Mesendoderm (in vitro differentiated cells): ENCODE measurements around the gene TTYH3.

ENCODE experiments used
- DNase-seq: peaks from one replicate; pipeline ENCODE4 v3.0.0; 2013
- H2AK5ac ChIP-seq: 2 replicates; pipeline ENCODE4 v1.6.1; 2013; ENCODE audit warnings: low read length, inconsistent platforms
- H2BK120ac ChIP-seq: 2 replicates; pipeline ENCODE4 v1.6.1; 2013; ENCODE audit warnings: low read depth, mild to moderate bottlenecking, low read length, moderate library complexity, mixed read lengths
- H2BK15ac ChIP-seq: replicated peaks from 2 replicates; pipeline ENCODE4 v1.6.1; 2013; ENCODE audit warnings: low read depth, mild to moderate bottlenecking, moderate library complexity
- H2BK5ac ChIP-seq: 2 replicates; pipeline ENCODE4 v1.6.1; 2013; ENCODE audit warnings: low read length, inconsistent platforms
- H3K18ac ChIP-seq: 2 replicates; pipeline ENCODE4 v1.6.1; 2013; ENCODE audit warnings: mild to moderate bottlenecking, low read length, mixed read lengths
- H3K23ac ChIP-seq: one replicate; pipeline ENCODE4 v1.6.1; 2013; ENCODE audit warnings: low read length
- H3K27ac ChIP-seq: 2 replicates; pipeline ENCODE4 v1.5.1; 2013; ENCODE audit warnings: low read depth, mild to moderate bottlenecking, inconsistent platforms, low read length, moderate library complexity
- H3K27me3 ChIP-seq: 2 replicates; pipeline ENCODE4 v1.6.1; 2013; ENCODE audit warnings: low read length, control low read depth, mild to moderate bottlenecking, inconsistent platforms; ENCODE audit not compliant: insufficient read depth, poor library complexity
- H3K36me3 ChIP-seq: 2 replicates; pipeline ENCODE4 v1.6.1; 2013; ENCODE audit warnings: low read length, inconsistent platforms; ENCODE audit not compliant: control insufficient read depth, insufficient read depth
- H3K4ac ChIP-seq: one replicate; pipeline ENCODE4 v1.6.1; 2013; ENCODE audit warnings: low read depth, mild to moderate bottlenecking, low read length, moderate library complexity
- H3K4me1 ChIP-seq: 2 replicates; pipeline ENCODE4 v1.6.1; 2013; ENCODE audit warnings: low read depth, low read length, inconsistent platforms; ENCODE audit not compliant: control insufficient read depth
- H3K4me2 ChIP-seq: 2 replicates; pipeline ENCODE4 v1.6.1; 2013; ENCODE audit warnings: low read length
- H3K4me3 ChIP-seq: 2 replicates; pipeline ENCODE4 v1.5.1; 2013; ENCODE audit warnings: mild to moderate bottlenecking, low read length
- H3K56ac ChIP-seq: one replicate; pipeline ENCODE4 v1.6.1; 2013; ENCODE audit warnings: low read length
- H3K79me1 ChIP-seq: 2 replicates; pipeline ENCODE4 v1.6.1; 2013; ENCODE audit warnings: low read length, inconsistent platforms
- H3K79me2 ChIP-seq: 2 replicates; pipeline ENCODE4 v1.6.1; 2013; ENCODE audit warnings: mild to moderate bottlenecking, low read length; ENCODE audit not compliant: control insufficient read depth, insufficient read depth
- H3K9ac ChIP-seq: 2 replicates; pipeline ENCODE4 v1.6.1; 2013; ENCODE audit warnings: low read length, inconsistent platforms
- H4K5ac ChIP-seq: one replicate; pipeline ENCODE4 v1.6.1; 2013; ENCODE audit warnings: low read length
- H4K8ac ChIP-seq: one replicate; pipeline ENCODE4 v1.6.1; 2013; ENCODE audit warnings: low read depth, mild to moderate bottlenecking, control low read depth, low read length, moderate library complexity
- WGBS: extraction: QIAGEN DNeasy Blood & Tissue Kit; methylation state at CpG from one replicate; pipeline ENCODE4 v1.1.7; 2013; ENCODE audit warnings: low lambda C conversion rate, missing lambda C conversion rate; ENCODE audit not compliant: insufficient coverage; ENCODE audit errors: extremely low coverage; 5-methylcytosine and 5-hydroxymethylcytosine counted together

Gene TTYH3

DNA sequence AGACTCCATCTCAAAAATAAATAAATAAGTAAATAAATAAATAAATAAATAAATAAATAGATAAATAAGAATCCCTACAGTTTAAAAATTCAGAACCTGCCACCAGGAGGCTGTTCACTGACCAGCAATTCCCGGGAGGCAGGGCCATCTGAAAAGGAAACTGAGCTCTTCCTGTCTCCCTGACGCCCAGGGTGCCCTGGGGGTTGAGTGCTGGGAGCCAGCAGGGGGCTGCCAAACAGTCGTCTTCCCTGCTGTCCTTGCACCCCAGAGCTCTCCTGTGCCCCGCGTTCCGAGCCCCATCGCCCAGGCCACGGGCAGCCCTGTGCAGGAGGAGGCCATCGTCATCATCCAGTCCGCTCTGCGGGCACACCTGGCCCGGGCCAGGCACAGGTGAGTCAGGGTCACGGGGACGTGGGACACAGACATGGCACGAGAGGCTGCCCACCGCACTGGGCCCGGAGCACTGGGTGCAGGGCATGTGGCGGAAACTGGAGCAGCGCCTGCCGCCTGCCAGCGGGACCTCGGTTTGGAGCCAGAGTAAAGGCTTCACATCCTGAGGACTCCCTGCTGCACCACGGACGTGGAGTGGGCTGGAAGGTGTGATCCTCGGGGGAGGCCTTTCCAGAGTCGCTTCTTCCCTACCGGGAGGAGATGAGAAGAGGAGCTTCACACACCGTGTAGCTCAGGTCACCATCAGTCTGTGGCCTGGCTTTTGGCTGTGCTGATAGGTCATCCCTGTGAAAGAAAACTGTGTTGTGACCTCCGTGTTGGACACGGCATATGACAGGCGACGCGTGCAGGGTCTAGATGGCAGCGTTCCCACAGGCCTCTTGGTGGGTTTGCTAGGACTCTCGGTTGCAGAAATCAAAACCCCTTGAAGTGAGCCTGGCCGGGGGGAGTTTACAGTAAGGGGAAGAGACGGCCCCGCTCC, 25.9 kb upstream of the TTYH3 start:
- Histone ChIP-seq H3K4me2 (no peak overlapping the region), H3K36me3 (no peaks in the 10 kb centered on the region), H4K5ac (no peak overlapping the region), H2BK120ac (no peak overlapping the region), H3K4me1 (peaks cover 7% of the 10 kb centered on the region), H3K18ac (no peak overlapping the region), H3K27me3 (no peaks in the 10 kb centered on the region), H3K79me2 (no peaks in the 10 kb centered on the region), H3K56ac (no peak overlapping the region), H3K23ac (no peak overlapping the region), H3K4me3 (no peak overlapping the region), H3K4ac (no peak overlapping the region), H4K8ac (no peak overlapping the region), H2BK15ac (no peak overlapping the region), H2AK5ac (no peak overlapping the region), H3K27ac (no peak overlapping the region), H3K9ac (no peak overlapping the region), H3K79me1 (no peaks in the 10 kb centered on the region), H2BK5ac (no peak overlapping the region)
- WGBS: no CpG with 5 or more reads among the region's 38 CpGs
- DNase-seq: no peak

GRCh38 chr7:2606539-2606936, 25.2 kb upstream of the TTYH3 start:
- Histone ChIP-seq H3K23ac (no peak overlapping the region), H4K5ac (no peak overlapping the region), H3K4ac (no peak overlapping the region), H4K8ac (no peak overlapping the region), H3K27me3 (no peaks in the 10 kb centered on the region), H3K56ac (no peak overlapping the region), H3K36me3 (no peaks in the 10 kb centered on the region), H2BK5ac (no peak overlapping the region), H3K18ac (no peak overlapping the region), H2AK5ac (no peak overlapping the region), H3K9ac (no peak overlapping the region), H3K79me1 (no peaks in the 10 kb centered on the region), H3K27ac (no peak overlapping the region), H3K4me3 (no peak overlapping the region), H2BK15ac (no peak overlapping the region), H2BK120ac (no peak overlapping the region), H3K4me1 (peaks cover 13% of the 10 kb centered on the region), H3K4me2 (no peak overlapping the region), H3K79me2 (no peaks in the 10 kb centered on the region)
- no CpG with 5 or more reads among the region's 16 CpGs for WGBS
- DNase-seq: no peak

DNA sequence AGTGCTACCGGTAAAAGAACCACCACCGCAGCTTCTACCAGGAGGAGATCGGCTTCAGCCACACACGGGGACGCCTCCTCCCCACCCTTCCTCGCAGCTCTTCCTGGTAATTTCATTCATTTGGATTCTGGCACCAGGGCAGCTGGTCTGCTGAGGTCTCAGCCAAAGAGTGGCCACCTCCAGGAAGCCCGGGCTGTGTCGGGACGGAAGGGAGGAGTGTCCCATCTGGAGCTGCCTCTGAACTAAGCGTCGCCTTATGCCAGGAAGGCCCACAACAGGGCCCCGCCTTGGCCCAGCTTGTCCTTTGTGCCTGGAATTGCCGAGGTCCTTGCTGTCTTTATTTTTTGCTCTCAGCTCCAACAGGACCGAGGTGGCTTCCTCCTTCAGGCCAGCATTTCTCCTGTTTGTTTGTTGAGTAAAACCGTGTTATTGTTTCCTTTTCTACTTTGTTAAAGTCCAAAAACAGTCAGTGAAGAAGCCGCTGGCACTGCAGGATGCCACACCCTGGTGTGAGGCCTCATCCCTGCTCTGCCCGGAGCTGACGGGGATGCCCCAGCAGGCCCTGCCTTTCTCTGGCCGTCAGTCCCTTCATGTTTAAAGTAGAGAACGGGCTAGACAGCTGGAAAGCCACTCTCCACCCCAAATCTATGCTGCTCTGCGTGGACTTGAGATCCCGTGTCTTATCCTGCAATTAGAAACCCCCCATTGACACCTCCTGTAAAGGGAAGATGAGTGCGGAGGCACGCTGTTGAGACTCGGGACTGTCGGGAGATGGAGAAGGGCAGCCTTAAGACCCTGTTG, 24.5 kb upstream of the TTYH3 start:
- Histone ChIP-seq H3K79me1 (no peaks in the 10 kb centered on the region), H3K36me3 (no peaks in the 10 kb centered on the region), H3K9ac (no peak overlapping the region), H3K4ac (no peak overlapping the region), H3K4me3 (no peak overlapping the region), H3K56ac (peak overlapping the region; percentile 36), H3K4me1 (peaks cover 18% of the 10 kb centered on the region), H3K27me3 (no peaks in the 10 kb centered on the region), H4K5ac (no peak overlapping the region), H3K4me2 (no peak overlapping the region), H2AK5ac (no peak overlapping the region), H3K79me2 (no peaks in the 10 kb centered on the region), H4K8ac (no peak overlapping the region), H2BK5ac (no peak overlapping the region), H3K18ac (no peak overlapping the region), H2BK120ac (no peak overlapping the region), H3K23ac (no peak overlapping the region), H3K27ac (no peak overlapping the region), H2BK15ac (no peak overlapping the region)
- DNase-seq: no peak
- WGBS: no CpG with 5 or more reads among the region's 26 CpGs

DNA sequence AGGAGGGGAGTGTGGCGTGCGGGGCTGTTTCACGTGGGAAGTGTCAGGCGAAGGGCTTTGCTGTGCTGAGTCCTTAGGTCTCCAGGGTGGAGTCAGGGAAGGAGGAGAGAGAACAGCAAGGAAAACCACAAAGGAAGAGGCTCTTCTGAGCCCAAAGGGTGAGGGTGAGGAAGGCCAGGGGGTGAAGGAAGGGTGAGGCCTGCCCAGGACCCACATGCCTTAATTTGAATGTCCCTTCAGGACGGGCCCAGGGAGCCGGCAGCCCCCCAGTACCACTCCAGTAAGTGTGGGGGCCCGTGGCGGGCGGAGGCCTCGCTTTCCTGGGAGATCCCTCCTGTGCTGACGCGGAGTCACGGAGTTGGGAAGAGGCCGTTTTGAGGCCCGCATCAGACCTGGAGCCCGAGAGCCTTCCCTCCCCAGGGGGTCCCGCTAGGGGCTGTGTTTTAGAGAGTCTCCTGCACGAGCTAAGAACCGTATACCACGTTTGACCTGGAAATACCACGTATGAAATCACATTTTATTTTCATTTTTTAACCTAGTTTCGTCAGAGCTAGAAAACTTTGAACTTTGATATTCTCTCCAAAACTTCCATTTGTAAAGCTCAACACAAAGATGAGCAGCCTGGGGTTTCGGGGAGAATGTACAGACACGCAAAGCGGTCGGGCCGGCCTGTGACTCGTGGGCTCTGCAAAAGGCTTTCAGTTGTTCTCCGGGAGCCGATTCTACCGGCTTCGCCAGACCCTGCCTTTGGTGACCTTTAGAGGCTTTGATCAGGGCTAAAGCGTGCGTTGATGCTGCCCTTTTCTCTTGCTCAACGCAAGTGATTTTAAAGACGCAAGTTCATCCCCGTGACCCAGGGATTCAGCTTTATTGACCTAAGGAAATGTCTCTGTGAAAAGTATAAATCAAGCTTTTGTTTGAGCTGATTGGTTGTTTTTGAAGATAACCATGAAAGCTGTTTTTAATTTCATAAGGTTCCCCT, 23.6 kb upstream of the TTYH3 start:
- Histone ChIP-seq H3K9ac (no peak overlapping the region), H2BK120ac (no peak overlapping the region), H3K36me3 (no peaks in the 10 kb centered on the region), H4K5ac (no peak overlapping the region), H3K4me1 (peaks cover 20% of the 10 kb centered on the region), H3K79me1 (no peaks in the 10 kb centered on the region), H3K18ac (no peak overlapping the region), H3K4me2 (no peak overlapping the region), H3K56ac (peak overlapping the region; percentile 36), H3K79me2 (no peaks in the 10 kb centered on the region), H2BK5ac (no peak overlapping the region), H3K27ac (no peak overlapping the region), H2BK15ac (no peak overlapping the region), H3K23ac (no peak overlapping the region), H3K27me3 (no peaks in the 10 kb centered on the region), H2AK5ac (no peak overlapping the region), H4K8ac (no peak overlapping the region), H3K4ac (peak overlapping the region; percentile 66), H3K4me3 (no peak overlapping the region)
- no peak for DNase-seq
- WGBS: no CpG with 5 or more reads among the region's 37 CpGs

DNA sequence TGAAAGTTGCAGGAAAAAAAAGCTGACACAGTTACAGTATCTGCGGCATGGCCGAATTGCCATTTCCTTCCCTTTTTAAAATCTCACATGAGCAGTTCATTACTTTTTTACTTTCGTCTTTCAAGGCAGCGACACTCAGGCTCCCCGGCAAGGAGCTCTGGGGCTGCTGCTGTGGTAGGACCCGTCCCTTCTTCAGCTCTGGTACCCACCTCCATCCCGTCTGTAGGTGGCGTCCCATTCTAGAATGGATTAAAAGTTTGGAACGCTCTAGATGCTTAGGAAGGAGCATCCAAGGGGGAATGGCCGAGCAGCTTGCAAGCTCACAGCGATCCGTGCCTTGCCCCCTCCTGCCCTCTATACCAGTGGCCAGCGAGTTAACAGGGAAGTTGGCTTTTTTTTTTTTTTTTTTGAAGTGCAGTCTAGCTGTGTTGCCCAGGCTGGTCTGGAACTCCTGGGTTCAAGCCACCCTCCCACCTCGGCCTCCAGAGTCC, 22.8 kb upstream of the TTYH3 start:
- H2BK5ac ChIP-seq: no peak overlapping the region
- H3K4ac ChIP-seq: no peak overlapping the region
- no peaks in the 10 kb centered on the region for H3K79me1 ChIP-seq
- H3K27me3 ChIP-seq: no peaks in the 10 kb centered on the region
- no peak overlapping the region for H3K9ac ChIP-seq
- H3K79me2 ChIP-seq: no peaks in the 10 kb centered on the region
- H3K4me1 ChIP-seq: peaks cover 20% of the 10 kb centered on the region
- no peak overlapping the region for H3K56ac ChIP-seq
- H3K27ac ChIP-seq: no peak overlapping the region
- no peak overlapping the region for H2AK5ac ChIP-seq
- H3K36me3 ChIP-seq: no peaks in the 10 kb centered on the region
- H2BK120ac ChIP-seq: no peak overlapping the region
- H3K4me3 ChIP-seq: no peak overlapping the region
- no CpG with 5 or more reads among the region's 14 CpGs for WGBS
- H3K4me2 ChIP-seq: no peak overlapping the region
- H3K18ac ChIP-seq: no peak overlapping the region
- H4K8ac ChIP-seq: no peak overlapping the region
- H3K23ac ChIP-seq: no peak overlapping the region
- peak; percentile 92 for DNase-seq
- H2BK15ac ChIP-seq: no peak overlapping the region
- H4K5ac ChIP-seq: no peak overlapping the region
